ENCODE measurements around the gene TRAM2.
A peak's percentile ranks its signal among the peaks of the same experiment; 100 is the strongest.

Gene TRAM2

DNA sequence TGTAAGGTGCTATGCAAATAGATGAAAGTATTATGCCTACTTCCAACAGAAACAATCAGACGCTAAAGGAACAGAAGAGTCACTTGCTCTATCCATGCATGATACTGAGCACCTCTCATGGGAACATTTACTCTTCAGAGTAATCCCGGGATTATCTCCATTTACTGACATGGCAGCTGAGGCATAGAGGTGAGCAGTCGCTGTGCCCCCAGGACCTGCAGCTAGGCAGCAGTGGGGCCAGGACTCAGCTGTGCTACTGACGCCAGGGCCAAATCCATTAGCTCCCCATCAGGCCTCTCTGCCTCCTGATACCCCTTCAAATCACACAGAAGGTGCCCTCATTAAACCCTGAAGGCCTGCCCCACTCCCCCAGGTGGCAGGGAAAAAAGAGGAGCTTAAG lies 51.9 kb downstream of the TRAM2 start:
- no peak for DNase-seq

DNA sequence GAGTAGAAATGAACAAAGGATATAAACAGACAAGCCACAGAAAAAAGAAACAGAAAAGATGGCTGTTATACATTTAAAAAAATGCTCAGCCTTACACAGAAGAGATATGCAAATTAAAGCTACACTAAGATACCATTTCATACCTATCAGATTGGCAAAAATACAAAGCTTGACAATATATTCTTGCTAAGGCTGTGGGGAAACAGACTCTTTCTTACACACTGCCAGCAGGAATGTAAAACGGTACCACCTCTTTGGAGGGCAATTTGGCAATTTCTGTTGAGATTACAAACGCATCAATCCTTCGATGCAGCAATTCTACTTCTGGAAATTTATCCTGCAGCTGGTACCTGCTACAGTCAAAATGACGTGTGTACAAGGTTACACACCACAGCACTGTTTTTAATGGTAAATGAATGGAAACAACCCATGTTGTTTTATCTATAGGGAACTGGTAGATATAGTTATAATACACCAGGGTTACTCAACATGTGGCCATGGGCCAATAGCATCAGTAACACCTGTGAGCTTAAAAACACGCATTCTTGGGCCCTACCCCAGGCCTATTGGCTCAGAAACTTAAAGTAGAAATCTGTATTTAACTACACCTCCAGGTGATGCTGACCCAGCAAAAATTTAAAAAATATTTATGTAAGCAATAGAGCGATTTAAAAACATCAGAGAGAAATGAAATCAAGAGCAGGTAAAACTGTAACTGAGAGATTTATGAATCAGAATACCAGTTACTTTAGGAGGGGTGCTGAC lies 53.3 kb downstream of the TRAM2 start:
- no peak for DNase-seq

DNA sequence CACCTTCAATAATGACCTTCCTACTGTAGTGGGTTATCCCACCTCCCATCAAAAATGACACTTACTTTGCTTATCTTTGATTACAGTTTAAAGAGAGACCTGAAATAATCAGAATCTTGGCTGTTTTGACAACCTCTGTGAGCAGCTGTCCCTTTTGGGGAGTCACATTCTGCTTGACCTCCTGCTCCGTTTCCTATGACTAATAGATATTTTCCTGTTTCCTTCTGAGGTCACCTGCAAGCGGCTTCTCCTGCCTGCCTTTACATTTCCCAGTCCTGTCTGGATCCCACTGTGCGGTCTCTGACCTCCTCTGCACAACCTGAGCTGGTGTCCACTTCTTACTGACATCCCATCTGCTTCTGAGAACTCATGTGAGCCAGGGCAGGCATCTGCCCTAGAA lies 54.2 kb downstream of the TRAM2 start:
- DNase-seq, result no peak

DNA sequence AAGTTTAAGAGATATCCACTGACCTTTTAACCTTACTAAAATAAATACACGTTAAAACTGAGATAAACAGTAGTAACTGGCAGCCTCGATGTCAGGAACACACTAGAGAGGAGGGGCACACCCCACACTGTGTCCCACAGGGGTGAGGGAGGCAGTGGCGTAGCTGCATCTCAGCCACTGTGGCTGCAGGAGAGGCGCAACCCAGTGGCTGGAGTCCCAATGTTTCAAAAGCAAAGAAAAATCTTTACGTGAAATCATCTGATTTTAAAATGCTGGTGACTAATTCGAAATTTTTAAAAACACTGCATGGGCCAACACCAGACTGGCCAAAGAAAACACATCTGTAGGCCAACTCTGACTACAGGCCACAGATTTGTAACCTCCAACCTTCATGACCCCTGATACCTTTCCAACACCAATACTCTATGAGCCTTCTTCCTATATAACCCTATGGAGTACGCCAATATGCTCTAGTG lies 54.7 kb downstream of the TRAM2 start:
- no peak for DNase-seq

DNA sequence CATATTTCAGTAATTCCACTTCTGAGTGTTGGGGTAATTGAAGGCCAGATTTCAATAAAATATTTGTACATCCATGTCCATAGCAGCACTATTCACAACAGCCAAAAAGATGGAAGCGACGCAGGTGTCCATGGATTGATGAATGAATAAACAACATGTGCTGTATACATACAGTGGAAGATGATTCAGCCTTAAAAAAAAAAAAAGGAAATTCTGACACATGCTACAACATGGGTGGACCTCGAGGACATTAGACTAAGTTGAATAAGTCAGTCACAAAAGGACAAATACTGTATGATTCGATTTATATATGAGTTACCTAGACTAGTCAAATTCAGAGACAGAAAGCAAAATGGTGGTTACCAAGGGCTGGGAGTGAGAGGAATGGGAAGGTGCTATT lies 57.2 kb downstream of the TRAM2 start:
- DNase-seq, result no peak

DNA sequence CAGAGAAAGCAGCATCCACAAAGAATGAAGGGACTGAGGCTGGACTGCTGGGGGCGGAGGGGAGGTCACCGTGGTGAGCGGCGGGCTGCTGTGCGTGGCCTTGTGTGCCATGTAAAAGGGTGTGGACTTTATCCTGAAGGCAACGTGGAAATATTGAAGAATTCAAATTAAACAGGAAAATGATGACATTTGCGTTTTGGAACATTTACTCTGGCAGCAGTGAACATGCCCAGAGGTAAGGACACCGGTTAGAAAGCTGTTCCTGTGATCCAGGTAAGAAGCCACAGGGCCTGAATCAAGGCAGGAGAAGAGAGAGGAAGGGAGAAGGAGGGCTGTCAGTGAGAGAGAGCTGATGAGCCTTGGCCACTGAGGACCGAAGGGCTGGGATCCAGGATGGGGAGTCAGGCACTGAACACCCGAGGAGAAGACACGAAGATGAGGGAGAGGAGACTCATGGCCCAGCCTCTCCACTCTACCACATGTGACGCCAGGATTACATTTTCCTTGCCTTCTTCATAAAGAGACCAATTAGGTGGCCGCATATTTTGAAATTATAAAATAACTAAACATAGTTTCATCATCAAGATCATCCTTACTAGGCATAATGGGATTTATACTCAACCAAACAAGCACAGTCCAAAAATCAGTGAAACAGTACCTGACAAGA lies 58.4 kb downstream of the TRAM2 start:
- no peak for DNase-seq

DNA sequence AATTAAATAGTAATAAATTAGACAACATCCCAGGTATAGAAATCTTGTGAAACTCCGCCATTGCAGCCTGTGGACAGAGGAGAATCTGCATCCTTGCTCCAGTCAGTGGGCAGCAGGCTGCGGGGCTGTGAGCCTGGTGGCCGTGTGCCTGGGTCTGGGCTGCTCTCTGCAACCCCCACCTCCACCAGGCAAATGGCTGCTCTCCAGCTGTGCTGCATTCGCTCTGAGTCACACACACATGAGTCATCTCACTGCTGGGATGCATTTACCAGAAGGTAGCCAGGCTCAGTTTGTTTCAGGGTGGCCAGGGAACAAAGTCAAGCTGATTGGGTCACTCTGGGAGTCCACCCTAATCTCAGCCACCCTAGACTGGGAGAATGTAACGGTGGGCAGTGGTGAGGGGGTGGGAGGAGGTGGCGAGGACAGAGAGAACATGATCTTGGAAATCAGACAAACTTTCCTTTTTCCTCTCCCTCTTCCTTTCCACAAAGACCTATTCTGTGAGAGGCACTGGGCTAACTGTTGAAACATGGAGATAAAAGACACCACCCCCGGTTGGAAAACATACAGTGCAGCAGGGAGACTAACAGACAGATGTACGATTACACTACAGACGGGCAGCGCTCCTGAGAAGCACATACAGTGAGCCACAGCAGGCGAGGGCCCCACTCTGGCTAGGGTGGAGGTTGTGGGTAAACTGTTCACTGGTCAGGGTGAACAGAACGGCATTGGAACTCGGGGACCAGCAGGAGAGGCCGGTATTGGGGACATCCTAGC lies 59.2 kb downstream of the TRAM2 start:
- DNase-seq, result peak; percentile 80

DNA sequence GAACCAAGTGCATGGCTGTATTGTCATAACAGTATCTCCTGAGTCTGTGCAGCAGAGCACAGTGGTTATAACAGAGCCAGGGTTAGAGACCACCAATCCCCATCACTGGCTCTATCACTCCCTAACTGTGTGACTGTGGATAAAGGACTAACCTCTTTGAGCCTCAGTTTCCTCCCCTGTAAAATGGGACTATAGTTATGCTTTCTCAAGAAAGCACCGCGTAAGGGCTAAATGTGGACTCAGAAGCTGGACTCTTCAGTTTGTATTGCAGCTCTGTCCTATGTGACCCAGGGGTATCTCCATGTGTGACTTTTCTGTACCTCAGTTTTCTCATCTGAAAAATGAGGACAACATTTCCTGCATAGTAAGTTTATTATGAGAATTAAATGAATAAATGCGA lies 59.9 kb downstream of the TRAM2 start:
- no peak for DNase-seq

DNA sequence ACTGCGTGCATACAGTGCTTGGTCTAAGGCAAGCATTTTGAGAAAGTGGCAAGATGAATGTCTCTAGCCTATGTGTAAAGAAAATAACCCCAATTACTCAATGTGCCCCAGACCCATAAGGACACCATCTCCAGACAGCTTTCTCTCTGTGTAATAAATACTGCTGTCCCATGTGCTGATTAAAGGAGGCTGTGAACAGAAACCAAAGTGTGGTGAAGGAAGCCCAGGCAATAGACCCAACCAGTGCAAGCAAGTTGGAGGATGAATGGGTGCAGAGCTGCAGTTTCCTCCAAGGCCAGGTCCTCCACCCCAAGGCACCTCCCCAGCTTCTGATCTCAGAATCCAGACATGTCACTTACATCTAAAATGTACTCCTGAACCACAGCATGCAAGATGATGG lies 60.6 kb downstream of the TRAM2 start:
- no peak for DNase-seq

DNA sequence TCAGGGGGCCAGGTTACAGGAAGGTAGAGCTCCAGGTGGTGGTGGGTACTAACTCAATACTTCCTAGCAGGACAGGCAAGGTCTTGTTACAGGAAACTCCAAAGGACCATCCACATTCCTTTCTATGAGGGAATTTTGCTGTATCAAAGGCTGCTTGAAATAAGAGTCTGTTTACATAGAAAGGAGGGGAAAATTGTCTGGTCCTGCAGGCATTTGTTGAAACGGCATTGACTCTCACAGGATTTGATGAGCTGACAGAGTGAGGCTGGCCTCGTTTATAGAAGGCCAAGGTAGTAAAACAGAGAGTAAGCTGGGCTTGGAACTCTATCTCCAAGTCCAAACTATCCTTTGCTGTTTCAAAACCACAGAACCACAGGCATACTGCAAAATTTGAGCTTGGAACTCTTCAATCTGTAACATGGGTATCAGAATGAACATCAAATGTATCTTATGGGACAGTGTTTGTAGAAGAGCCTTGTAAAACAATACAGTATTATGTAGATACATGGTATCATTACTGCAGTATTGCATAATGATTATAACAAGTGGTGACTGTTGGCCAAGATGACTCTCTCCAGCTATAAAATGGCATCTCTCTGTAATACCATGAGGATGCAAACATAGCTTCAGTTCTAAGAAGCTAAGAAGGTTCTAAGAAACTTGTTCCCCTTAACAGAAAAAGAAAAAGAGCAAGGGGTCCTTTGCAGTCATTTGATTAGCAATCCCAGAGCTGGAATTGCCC lies 61.5 kb downstream of the TRAM2 start:
- DNase-seq, result no peak

DNA sequence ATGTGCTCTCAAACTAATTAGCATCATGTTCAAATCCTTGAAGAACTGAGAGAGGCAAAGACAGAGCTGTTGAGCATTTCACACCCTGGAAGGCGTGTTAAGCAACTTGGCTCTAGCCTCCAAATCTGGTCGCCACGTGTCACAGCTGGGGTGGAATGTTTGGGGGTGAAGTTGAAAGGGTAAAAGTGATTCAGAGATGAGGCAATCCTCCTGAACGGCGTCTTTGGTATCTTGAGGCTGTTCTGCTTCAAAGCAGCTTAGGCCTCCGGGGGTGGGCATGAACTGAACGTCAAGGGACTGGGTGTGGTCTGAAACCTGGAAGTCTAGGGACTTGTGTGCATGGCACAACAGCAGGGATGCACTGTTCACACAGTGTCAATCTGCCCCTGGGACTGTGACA lies 62.3 kb downstream of the TRAM2 start:
- DNase-seq, result no peak

DNA sequence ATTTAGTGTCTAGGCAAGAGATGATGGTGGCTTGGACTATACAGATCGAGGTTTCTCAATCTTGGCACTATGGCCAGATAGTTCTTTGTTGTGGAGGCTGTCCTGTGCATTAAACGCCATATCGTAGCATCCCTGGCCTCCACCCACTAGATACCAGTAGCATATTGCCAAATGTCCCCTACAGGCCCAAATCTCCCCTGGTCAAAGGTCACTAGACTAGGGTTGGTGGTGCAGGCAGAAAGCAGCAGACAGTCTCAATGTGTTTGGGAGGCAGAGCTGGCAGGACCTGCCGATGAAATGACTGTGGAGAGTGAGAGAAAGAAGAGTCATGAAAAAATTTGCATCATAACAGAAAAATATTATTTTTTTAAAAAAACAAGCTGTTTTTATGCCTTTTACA lies 63.0 kb downstream of the TRAM2 start:
- DNase-seq, result no peak

DNA sequence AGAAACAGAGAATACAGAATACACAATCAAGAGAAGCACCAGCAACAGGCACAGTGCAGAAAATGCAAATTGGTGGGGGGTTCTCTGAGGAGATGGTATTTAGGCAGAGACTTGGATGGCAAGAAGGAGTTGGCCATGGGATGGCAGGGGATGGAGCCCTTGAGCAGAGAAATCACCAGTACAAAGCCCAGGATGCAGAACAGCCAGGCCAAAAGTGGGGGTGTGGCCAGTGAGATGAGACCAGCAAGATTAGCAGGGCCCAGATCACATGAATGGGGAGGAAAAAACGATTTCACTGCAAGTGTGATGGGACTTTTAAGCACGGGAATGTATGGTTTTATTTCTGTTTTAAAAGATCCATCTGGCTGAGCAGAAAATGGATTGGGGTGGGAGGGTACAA lies 63.4 kb downstream of the TRAM2 start:
- peak; percentile 63 for DNase-seq

DNA sequence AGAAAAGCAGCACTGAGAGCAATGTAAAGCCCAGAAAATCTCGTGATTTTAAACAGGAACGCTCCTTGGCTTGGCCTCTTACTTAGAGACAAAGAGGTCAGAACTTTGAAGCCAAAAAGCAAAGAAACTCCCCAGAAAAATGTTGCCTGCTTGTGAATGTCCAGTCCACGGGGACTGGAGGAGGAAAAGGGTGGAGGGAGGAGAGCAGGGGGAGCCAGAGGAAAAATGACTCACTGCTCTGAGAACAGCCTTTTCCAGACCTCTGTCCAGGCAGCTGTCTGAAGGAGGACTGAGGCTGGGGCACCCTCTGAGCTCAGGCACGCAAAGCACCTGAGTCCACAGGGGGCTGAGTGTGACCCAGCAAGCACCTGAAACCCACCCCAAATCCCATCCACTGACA lies 64.7 kb downstream of the TRAM2 start:
- DNase-seq, result no peak

DNA sequence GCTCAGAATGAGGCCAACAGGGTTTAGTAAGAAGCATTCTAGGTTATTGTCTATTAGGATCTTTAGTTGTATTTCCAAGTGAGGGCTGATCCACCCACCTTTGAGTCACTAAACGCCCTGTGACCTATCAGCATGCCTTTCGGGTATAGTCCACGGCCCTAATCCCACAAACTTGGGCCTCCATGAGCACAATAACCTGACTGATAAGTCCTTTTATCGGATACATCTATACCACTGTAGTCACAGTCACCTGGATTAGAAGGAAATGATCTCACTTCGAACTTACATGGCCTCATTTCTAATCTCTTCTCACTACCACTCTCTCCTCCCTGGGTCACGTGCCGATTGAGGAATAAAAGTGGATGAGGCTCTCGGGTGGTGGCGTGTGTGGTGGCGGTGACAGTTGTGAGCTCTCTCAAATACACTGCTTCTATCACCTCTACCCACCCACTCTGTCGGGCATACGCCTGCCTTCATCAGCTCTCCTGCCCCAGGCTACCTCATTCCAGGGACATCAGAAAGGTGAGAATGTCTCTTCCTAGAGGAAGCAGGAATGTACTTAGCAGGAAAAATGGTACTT lies 65.2 kb downstream of the TRAM2 start:
- no peak for DNase-seq

DNA sequence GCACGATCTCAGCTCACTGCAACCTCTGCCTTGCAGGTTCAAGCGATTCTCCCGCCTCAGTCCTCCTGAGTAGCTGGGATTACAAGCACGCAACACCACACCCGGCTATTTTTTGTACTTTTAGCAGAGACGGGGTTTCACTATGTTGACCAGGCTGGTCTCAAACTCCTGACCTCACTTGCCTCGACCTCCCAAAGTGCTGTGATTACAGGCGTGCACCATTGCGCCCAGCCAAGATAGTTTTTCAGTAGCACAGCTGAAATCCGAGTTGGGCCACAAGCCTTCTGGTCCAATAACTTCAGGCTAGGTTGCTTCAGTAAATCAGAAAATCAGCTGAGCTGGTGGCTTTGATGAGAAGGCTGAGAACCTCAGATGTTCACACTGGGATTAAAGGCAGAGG lies 65.7 kb downstream of the TRAM2 start:
- DNase-seq, result no peak

DNA sequence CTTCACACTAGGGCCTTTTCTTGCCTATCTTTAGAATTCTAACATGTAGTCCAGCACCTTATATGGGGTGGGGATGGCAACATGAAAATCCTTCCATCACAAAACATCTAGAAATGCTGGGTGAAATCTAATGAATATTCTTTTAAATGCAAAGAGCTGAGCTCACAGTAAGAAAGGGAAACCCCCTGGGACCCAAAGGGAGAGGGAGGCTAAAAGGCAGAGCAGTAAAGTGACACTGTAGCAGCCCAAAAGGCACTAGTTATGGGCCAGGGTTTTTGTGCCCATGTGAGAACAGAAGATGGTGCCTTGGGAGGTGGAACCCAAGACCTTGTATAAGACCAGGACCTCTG lies 66.7 kb downstream of the TRAM2 start:
- no peak for DNase-seq

DNA sequence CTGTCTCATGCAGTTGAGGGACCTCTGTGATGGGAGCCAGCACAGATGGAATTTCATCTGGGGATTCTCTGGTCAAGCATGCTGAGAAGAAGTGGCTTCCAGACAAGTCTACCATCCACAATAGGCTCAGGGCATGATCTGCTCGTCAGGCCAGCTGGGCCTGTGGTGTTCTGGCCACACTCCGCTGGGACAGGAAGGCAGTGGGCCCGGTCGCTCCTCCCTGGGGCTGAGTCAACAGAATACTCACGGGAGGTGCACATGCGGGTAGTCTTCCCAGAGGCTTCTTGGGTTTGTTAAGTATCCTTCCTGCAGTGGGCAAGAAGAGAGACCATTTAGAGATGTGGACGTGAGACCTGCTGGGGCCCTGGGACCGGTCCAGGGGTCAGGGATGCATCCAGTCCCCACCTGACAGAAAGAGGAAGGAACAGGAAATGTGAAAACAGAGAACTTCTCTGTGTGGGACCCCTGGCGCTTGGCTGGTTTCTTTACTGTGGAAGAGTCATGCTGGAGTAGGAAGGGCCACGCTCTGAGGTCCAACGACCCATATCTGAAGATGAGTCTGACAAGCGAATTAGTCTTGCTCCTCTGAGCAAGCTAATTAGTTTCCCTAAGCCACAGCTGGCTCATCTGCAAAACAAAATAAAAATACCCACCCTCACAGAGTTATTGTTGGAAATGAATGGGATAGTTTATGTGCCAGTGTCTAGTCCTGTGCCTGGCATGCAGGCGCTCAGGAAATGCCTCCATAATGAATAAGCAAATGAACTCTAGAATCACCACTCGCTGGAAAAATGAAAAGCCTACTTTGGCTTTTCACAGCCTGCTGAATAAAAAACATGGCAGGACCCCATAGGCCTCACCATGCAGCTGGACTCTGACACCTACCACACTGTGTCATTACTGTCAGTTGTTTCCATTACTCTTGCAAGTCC lies 67.3 kb downstream of the TRAM2 start:
- DNase-seq, result no peak

DNA sequence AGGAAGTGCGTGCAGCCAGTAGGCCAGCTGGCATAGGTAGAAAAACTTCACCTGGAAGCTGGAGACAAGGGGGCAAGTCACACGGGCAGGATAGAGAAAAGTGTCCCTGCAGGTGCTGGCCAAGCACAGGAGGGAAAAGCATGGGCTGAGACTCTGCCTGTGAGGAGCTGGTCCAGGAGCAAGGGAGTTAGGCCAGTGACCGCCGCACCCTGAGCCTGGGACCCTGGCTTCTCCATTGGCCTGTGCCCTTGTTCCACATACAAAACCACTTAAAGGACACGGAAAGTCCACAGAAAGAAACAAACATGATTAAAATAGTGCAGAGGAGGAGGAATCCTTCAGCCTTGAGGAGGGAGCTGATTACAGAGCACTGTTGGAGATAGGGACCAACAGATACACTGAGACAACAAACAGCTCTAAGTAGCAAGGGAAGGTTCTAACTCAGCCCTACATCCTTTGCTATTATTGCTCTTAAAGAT lies 68.6 kb downstream of the TRAM2 start:
- no peak for DNase-seq

DNA sequence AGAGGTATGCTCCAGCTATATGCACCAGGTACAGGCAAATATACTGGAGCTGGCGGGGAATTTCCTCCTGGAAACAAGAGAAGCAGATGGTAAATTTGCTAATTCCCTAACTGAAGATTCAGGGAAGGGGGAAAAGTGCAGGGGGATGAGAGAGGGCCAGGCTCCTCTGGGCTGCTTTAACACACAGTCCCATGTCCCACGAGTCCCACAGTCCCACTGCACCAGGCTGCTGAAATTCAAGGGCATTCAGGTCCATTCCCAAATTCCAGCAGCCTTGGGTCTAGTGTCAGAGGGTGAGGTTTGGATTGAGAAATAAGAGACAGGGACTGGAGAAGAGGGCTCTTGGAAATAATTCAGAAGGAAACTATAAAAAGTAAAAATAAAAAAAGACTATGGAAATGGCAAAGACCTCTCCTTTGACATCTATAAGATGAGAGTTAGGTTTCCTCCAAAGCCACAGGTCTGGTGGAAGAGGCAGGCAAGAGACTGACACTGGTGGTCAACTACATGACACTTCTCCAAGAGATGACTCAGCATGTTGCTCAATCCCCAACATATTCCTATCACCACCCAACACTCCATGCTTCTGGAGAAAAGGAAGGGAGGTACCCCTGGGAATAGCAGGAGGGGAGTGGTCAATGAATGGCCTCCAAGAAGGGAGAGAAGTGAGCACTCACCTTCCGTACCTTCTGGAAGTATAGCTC lies 69.2 kb downstream of the TRAM2 start:
- no peak for DNase-seq

DNA sequence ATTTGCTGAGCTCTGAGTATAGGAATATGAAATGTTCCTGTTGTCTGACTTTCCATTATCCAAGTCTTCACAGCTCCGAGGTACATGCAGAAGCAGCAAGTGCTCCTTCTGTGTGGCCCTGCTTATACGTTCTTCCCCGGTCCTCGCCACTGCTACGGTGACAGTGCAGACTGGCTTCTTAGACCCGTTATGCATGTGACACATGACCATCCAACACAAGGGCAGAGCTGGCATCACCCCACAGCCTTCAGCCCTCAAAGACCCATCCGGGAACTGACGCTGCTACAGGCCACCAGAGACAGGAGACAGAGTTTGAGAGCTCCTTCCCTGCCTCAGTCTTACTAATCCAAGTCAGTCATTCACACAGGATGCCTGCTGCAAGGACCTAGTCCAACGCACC lies 70.4 kb downstream of the TRAM2 start:
- DNase-seq, result no peak

All from OCI-M1 (cell line).